HCT116 (cell line): ENCODE measurements around the gene SOS1. TPM values are rescaled to one million over a fixed set of nuclear protein-coding genes. Genes with fewer than 3 reads are reported as not detected.

ENCODE experiments used
- ATAC-seq: fragments of 200-7000 bp; cut with Tn5 transposase; 2 replicates; pipeline ENCODE4 v1.9.1; 2020; ENCODE audit warnings: mild to moderate bottlenecking, moderate library complexity
- BruUV-seq: library from RNA; stranded (reverse); fragments of 400-500 nt; replicated peaks from 2 replicates; lab custom pipeline; 2021; lab: Mats Ljungman, UMichigan
- CTCF ChIA-PET: fragments of 300-600 bp; sonication (Branson Sonifier 250); formaldehyde crosslinking; loops from one replicate; lab custom pipeline; 2021; ENCODE audit warnings: antibody characterized with exemption; lab: Charles Lee
- POLR2A ChIA-PET: fragments of 300-600, 350-600 bp; sonication (Branson Sonifier 250); formaldehyde crosslinking; loops from one replicate; lab custom pipeline; 2021; ENCODE audit warnings: antibody characterized with exemption; lab: Charles Lee
- RAD21 ChIA-PET, 2 experiments: fragments of 300-600 bp; sonication (Branson Sonifier 250); formaldehyde crosslinking; loops; one replicate each; lab custom pipeline; 2023; ENCODE audit warnings: low total read pairs in 2 of 2; ENCODE audit not compliant: uncharacterized antibody in 2 of 2, unreplicated experiment in 2 of 2, low non-redundant PET in 1 of 2; lab: Charles Lee
- DNase-seq: peaks from one replicate; pipeline ENCODE4 v3.0.0-alpha.2; 2010; ENCODE audit warnings: low read depth, low spot score
- H2AFZ ChIP-seq: fragments of 200-600 bp; shearing (Covaris generic), sonication (generic); 2 replicates; pipeline ENCODE4 v1.6.1; 2017; ENCODE audit warnings: low read depth, mixed run types, mixed read lengths, antibody characterized with exemption, low read length; ENCODE audit not compliant: poor library complexity, severe bottlenecking
- H3K27ac ChIP-seq: 2 replicates; pipeline ENCODE4 v1.5.1; 2012; ENCODE audit warnings: low read depth, low read length
- H3K27me3 ChIP-seq: fragments of 200-600 bp; sonication (generic); 2 replicates; pipeline ENCODE4 v1.6.1; 2016; ENCODE audit warnings: mixed run types, low read length, mixed read lengths; ENCODE audit not compliant: insufficient read depth
- H3K36me3 ChIP-seq, 2 experiments: fragments of 200-500 bp in 1 of 2; fragments of 200-600 bp in 1 of 2; sonication (Bioruptor generic) in 1 of 2; sonication (generic) in 1 of 2; 2 replicates each; pipeline versions ENCODE4 v1.5.1 to v1.6.1; 2014 to 2016; ENCODE audit warnings: low read length in 2 of 2, inconsistent platforms in 1 of 2, mixed read lengths in 1 of 2, mixed run types in 1 of 2; ENCODE audit not compliant: insufficient read depth in 2 of 2, control insufficient read depth in 1 of 2
- H3K4me1 ChIP-seq, 2 experiments: fragments of 200-600 bp in 1 of 2; sonication (generic) in 1 of 2; 2 replicates each; pipeline versions ENCODE4 v1.5.1 to v1.6.1; 2012 to 2017; ENCODE audit warnings: low read length in 2 of 2, inconsistent platforms in 1 of 2, mild to moderate bottlenecking in 1 of 2, mixed read lengths in 1 of 2, mixed run types in 1 of 2, moderate library complexity in 1 of 2; ENCODE audit not compliant: insufficient read depth in 2 of 2, control insufficient read depth in 1 of 2
- H3K4me2 ChIP-seq: fragments of 200-600 bp; sonication (generic); 2 replicates; pipeline ENCODE4 v1.6.1; 2017; ENCODE audit warnings: mixed run types, low read length, mixed read lengths
- H3K4me3 ChIP-seq, 2 experiments: fragments of 200-600 bp in 1 of 2; sonication (generic) in 1 of 2; replicated peaks in 1 of 2; 2 replicates each; pipeline ENCODE4 v1.5.1; 2011 to 2016; ENCODE audit warnings: low read length in 2 of 2, control low read depth in 1 of 2, low read depth in 1 of 2, mild to moderate bottlenecking in 1 of 2, mixed read lengths in 1 of 2, mixed run types in 1 of 2
- H3K79me2 ChIP-seq: fragments of 200-600 bp; sonication (generic); 2 replicates; pipeline ENCODE4 v1.6.1; 2017; ENCODE audit warnings: mild to moderate bottlenecking, mixed run types, low read length, moderate library complexity, mixed read lengths; ENCODE audit not compliant: insufficient read depth
- H3K9ac ChIP-seq: fragments of 200-600 bp; sonication (generic); 2 replicates; pipeline ENCODE4 v1.6.1; 2016; ENCODE audit warnings: low read length, mixed read lengths
- H3K9me2 ChIP-seq: fragments of 200-600 bp; sonication (generic), shearing (Covaris generic); 2 replicates; pipeline ENCODE4 v1.6.1; 2017; ENCODE audit warnings: mixed run types, mild to moderate bottlenecking, moderate library complexity; ENCODE audit not compliant: insufficient read depth
- H3K9me3 ChIP-seq, 2 experiments: fragments of 200-500 bp in 1 of 2; fragments of 200-600 bp in 1 of 2; sonication (Bioruptor generic) in 1 of 2; sonication (generic) in 1 of 2; 2 replicates each; pipeline ENCODE4 v1.6.1; 2014 to 2017; ENCODE audit warnings: low read length in 2 of 2, mixed read lengths in 2 of 2, inconsistent platforms in 1 of 2, low read depth in 1 of 2, mild to moderate bottlenecking in 1 of 2, mixed run types in 1 of 2, moderate library complexity in 1 of 2; ENCODE audit not compliant: control insufficient read depth in 1 of 2, insufficient read depth in 1 of 2
- H4K20me1 ChIP-seq: fragments of 200-600 bp; sonication (generic), shearing (Covaris generic); 2 replicates; pipeline ENCODE4 v1.6.1; 2017; ENCODE audit warnings: mixed run types, mild to moderate bottlenecking, moderate library complexity; ENCODE audit not compliant: insufficient read depth
- ATF3 ChIP-seq: IDR thresholded peaks from 2 replicates; pipeline ENCODE4 v1.6.1; 2012
- CBX3 ChIP-seq: IDR thresholded peaks from 2 replicates; pipeline ENCODE4 v1.6.1; 2012; ENCODE audit warnings: low read depth
- CEBPB ChIP-seq: IDR thresholded peaks from 2 replicates; pipeline ENCODE4 v1.6.1; 2012; ENCODE audit warnings: low read depth
- CTCF ChIP-seq, 3 experiments: fragments of 200-600 bp in 1 of 3; sonication (generic) in 1 of 3; IDR thresholded peaks in 2 of 3; conservative IDR thresholded peaks in 1 of 3; 2 replicates each; pipeline ENCODE4 v1.5.1; 2012 to 2017; ENCODE audit warnings: low read depth in 2 of 3, low read length in 2 of 3, antibody characterized with exemption in 1 of 3, borderline replicate concordance in 1 of 3, control low read depth in 1 of 3, mild to moderate bottlenecking in 1 of 3, mixed read lengths in 1 of 3, mixed run types in 1 of 3, moderate library complexity in 1 of 3; ENCODE audit not compliant: insufficient read depth in 1 of 3
- EGR1 ChIP-seq: IDR thresholded peaks from 2 replicates; pipeline ENCODE4 v1.6.1; 2012; ENCODE audit warnings: low read depth
- POLR2A ChIP-seq: IDR thresholded peaks from 2 replicates; pipeline ENCODE4 v1.7.0; 2011; ENCODE audit warnings: borderline replicate concordance; ENCODE audit not compliant: insufficient read depth, insufficient read length; ENCODE audit errors: extremely low read depth
- REST ChIP-seq: IDR thresholded peaks from 2 replicates; pipeline ENCODE4 v1.6.1; 2012; ENCODE audit warnings: low read depth
- SP1 ChIP-seq: IDR thresholded peaks from 2 replicates; pipeline ENCODE4 v1.6.1; 2012; ENCODE audit warnings: low read depth
- ZBTB33 ChIP-seq: IDR thresholded peaks from 2 replicates; pipeline ENCODE4 v1.6.1; 2011; ENCODE audit warnings: mild to moderate bottlenecking, low read length, moderate library complexity; ENCODE audit not compliant: insufficient replicate concordance; ENCODE audit errors: extremely low read depth
- ZFX ChIP-seq: fragments of 450-650 bp; IDR thresholded peaks from 2 replicates; pipeline ENCODE4 v1.6.1; 2017
- ZNF274 ChIP-seq: fragments of 200-500 bp; sonication (Bioruptor generic); IDR thresholded peaks from 2 replicates; pipeline ENCODE4 v1.6.1; 2014; ENCODE audit warnings: mild to moderate bottlenecking, low read depth, low read length, inconsistent platforms
- intact Hi-C: fragments of 100-400 bp; cut with micrococcal nuclease; formaldehyde crosslinking; loops from 2 replicates; pipeline ENCODE4 v1.10.0; 2022
- total RNA-seq: library from RNA; stranded (reverse); gene quantifications from one replicate; pipeline ENCODE4 v1.2.1, GENCODE V29; 2021; ENCODE audit not compliant: unreplicated experiment

Gene SOS1
- total RNA-seq, 1 experiment from 2014 or later: 19.4 TPM

- no peak for TF ChIP-seq ZBTB33
Measured at GRCh38 chr2:38973266-38973665, 147.6 kb downstream of the SOS1 start (continued).

- no peak for DNase-seq
- H3K4me2 ChIP-seq: no peak overlapping the region
- ChIA-PET RAD21 (no interaction called here), POLR2A (no interaction called here), CTCF (no interaction called here)
- no peak for ATAC-seq
- no peak overlapping the region for H2AFZ ChIP-seq
- H3K79me2 ChIP-seq: no peaks in the 10 kb centered on the region
- no peaks in the 10 kb centered on the region for H4K20me1 ChIP-seq
- no peaks in the 10 kb centered on the region for H3K9me3 ChIP-seq
- H3K4me1 ChIP-seq: no peaks in the 10 kb centered on the region
- no peaks in the 10 kb centered on the region for H3K9me2 ChIP-seq
- no peak overlapping the region for H3K27ac ChIP-seq
- H3K27me3 ChIP-seq: no peaks in the 10 kb centered on the region
- BruUV-seq: no TSS peak
- TF ChIP-seq CEBPB: no peak
- no peak for TF ChIP-seq EGR1
- no peak for TF ChIP-seq ZBTB33
- TF ChIP-seq ATF3: no peak
- no peak for TF ChIP-seq ZFX
- no peak for TF ChIP-seq ZNF274
- TF ChIP-seq POLR2A: no peak
- TF ChIP-seq SP1: no peak
- no peak for TF ChIP-seq CBX3
- no peak for TF ChIP-seq CTCF (IDR thresholded peaks at IDR 0.05 in 2 of 3, conservative IDR thresholded peaks at IDR 0.05 in 1 of 3; ENCODE audit: borderline replicate concordance in 1 of 3, insufficient read depth in 1 of 3, low read depth in 2 of 3, low read length in 2 of 3)
- no peak for TF ChIP-seq REST
- no peaks in the 10 kb centered on the region for H3K36me3 ChIP-seq
- no peak overlapping the region for H3K4me3 ChIP-seq
- intact Hi-C loops: no loop called here
- H3K9ac ChIP-seq: no peak overlapping the region
Measured at GRCh38 chr2:38971377-38971776, 149.5 kb downstream of the SOS1 start.
